HG02610 (cell line): ENCODE data around the gene LASP1.

Source experiments
- ATAC-seq: cut with Tn5 transposase; IDR thresholded peaks from one replicate; pipeline ENCODE4 v1.9.1; 2021; ENCODE audit warnings: mild to moderate bottlenecking, moderate library complexity; ENCODE audit not compliant: unreplicated experiment

The LASP1 gene

DNA sequence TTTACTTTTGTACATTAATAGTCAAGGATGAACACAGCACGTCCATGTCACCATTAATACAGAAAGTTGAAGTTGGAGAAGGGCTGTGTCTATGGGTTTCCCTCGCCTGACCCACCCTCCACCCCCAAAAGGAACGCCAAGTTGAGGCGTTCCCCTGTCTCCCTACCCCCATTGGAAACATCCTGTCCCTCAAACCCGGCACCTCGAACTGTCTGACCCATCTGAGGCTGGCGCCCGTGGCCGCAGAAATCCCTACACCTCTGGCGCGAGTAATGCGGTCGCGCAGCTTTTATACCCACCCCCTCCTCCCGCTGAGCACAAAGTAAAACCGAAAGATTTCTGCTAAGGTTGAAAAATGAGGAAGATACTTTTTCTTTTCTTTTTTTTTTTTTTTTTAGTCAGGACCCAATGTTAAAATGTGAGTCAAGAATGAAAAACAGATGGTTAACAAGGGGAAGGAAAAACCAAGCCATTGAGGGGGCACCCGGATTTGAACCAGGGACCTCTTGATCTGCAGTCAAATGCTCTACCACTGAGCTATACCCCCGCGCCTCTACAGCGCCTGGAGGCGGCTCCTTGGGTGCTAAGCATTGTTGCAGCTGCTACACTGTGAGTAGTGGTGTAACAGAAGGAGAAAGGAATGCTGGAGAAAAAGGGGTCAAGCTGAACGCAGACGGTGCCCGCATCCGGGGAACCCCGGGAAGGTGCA is 887 bp upstream of the LASP1 start:
- peak; percentile 34 for ATAC-seq

DNA sequence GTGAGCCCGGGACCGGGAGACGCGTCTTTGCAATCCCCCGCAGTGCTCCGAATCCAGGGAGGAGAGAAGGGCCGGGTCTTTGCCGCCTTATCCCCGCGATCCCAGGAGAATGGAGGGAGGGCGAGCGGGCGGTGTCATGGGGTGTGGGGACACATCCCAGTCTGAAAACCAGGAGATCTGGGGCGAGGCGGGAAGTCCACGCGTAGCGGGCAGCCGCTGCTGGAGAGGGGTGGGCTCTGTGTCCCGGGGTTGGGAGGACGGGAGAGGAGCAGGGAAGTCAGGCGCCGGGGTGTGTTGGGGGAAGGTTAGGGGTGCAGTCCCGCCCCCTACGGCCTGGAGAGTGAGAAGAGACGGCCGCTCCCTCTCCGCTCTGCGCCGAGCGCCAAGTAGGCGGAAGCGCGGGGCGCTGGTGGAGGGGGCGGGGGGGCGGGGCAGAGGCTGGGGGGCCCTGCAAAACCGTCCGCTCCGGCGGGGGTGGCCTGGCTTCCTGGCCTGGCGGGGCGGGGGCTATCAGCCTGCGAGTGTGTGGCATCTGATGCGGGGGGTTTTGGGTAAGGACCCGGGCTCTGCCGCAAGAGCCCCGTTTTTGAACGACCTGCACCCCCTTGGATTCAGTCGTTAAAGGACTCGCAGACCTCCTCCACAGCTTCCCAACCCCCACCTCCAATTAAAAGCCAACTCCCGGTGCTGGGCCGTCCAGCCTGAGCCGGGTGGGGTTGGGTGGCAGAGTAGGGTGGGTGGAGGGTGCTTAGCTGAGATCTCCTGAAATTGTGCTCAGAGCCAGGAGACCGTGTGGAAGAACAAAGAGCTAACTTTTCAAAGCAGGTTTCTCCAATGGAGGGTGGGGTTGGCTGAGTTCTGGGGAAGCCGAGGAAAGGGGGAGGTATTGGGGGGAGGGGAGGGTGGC is 654 bp downstream of the LASP1 start:
- no peak for ATAC-seq

DNA sequence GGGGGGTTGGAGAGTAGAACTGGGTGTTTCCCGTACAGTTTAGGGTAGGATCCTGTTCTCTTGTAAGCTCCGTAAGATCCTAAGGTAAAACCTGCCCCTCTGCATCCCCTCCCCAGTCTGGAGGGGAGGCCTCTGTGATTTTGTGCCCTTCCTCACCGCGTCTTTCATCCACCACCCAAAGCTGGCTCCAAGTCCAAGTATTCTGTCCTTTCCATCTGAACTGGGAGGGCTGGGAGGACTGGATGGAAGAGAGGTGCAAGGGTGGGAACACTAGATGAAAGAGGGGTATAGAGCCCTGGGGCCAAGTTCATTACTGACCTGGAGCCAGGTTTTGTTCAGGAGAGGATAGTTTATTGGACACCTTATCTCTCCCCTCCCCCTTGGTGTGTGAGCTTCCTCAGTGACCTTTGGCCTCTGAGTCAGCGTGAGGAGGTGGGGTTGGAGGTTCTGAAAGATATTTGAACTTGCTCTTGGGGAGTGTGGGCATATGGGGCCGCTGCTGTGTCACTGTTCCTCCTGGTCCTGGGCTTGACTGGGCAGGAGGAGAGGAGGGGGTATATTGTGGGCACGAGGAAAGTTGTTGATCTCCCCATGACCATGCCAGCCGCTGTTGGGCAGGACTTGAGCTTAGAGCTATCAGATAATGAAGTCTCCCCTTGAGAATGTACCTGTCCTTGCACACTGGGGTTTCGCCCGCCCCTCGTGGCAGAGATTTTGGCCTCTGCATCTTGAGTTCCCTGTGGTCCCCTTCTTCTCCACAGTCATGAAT is 1.6 kb downstream of the LASP1 start:
- ATAC-seq: no peak

DNA sequence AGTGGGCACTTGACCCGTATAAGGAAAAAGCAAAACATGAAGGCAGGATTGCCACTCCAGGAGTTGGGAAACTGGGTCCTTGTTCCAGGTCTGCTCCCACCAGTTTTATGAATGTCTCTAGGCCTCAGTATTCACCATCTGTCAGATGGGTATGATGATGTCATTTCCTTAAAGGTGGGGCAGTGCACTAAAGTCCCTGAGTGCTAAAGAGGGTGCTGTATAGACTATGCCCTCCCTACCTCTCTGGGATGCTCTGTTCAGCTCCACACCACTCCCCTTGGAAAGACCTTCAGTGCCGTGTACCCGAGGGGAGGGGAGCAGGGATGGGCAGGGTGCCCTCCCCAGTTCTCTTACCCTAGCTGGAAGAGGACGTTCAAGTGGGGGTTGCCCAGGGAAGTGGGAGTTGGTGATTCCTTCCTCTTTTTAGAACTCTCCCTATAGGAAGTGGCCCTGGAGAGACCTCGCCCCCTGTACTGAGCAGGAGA is 2.2 kb downstream of the LASP1 start:
- no peak for ATAC-seq

DNA sequence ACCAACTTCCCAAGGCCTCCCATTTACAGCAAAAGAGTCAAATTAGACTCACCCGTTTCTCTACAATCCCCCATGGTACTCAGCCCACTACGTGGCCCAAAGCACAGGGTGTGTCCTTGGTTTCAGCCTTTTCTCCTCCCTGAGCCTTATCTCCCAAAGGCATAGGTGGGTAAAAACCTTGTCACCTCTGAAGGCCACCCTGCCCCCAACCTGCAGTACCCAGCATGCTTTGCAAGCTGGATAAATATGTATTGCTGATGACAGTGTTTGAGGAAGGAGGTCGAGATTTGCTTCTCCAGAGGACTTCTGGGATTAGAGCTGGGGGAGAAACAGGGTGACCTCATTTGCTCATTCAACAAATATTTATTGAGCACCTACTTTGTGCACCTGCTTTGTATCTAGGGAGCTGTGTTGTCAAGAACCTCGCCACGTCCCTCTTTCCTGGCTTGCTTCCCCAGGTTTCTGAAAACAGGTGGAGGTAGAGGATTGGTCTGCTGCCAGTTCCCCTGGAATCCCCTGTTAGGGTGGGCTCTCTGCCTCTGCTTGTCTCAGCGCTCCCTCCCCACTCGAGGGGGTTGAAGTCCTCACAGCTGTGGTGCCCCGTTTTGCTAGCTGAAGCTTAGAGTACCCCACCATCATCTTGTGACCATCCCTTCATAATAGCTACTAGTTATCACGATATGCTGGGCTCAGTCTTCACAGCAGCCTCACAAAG is 3.0 kb downstream of the LASP1 start:
- ATAC-seq: no peak

DNA sequence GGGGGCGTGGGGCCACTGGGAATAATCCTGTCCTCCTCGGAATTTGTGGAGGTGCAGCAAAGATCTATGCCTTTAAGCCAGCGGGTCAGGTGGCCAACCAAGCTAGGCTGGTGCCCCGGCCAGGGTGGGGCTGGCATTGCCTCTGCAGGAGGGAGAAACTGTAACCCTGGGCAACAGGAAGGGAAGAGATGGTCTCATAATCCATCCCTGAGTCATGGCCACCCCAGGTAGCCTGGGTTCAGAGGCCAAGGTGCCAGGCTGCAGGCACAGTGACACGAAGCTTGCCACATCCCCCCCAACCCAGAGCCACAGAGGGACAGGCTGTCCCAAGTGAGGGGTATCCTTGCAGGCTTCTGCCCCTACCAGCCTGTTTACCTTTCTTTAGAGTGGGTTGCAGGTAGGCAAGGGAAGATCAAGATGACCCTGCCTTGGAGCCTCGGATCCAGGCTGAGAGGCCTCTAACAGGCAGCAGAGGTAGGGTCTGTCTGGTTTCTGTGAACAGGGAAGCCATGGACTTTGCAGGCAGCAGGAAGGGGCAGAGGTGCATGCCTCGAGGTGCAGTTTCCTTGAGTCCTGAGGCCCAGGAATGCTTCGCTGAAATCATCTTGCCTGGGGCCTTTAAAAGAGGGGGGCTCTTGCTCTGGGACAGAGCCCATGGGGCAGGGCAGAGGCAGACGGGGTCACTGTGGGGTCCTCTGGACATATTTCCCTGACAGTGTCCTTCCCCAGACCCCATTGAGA is 4.0 kb downstream of the LASP1 start:
- no peak for ATAC-seq

DNA sequence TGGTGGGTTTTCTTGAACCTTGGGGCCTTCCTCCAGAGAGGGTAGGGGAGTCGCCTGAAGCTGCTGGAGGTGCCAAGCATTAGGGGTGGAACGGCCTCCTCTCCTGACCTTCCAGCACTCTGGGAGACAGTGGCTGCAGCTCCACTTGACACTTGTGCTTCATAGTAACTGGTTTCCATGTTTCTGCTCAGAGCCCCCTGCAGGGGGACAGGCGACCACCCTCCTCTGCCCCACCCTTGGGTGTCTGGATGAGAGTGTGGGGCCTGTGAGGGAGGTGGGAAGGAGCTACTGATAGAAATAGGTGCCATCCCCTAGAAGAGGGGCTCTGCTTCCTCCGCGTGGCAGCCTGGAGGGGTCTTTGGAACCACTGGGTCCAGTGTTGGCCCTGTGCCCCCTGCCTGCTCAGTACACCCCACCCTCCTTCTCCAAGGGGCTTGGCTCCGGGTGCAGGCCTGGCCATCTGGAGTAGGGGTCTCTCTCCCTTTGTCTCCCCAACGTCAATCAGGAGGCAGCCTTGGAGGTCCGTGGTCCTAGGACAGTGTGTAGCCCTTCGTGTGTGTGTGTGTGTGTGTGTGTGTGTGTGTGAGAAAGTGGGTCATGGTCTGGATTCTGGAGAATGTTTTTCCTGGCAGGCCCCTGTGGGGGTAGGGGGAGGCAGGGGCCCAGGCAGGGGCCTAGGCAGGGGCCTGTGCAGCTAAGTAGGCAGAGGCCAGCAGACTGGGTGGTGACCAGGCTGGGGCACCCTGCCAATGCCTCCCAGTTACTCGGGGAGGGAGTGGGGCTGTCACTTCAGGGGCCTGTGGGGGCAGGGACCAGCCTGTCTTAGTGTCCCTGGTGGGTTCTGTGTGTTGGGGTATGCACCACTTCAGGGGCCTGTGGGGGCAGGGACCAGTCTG is 4.9 kb downstream of the LASP1 start:
- ATAC-seq: no peak

DNA sequence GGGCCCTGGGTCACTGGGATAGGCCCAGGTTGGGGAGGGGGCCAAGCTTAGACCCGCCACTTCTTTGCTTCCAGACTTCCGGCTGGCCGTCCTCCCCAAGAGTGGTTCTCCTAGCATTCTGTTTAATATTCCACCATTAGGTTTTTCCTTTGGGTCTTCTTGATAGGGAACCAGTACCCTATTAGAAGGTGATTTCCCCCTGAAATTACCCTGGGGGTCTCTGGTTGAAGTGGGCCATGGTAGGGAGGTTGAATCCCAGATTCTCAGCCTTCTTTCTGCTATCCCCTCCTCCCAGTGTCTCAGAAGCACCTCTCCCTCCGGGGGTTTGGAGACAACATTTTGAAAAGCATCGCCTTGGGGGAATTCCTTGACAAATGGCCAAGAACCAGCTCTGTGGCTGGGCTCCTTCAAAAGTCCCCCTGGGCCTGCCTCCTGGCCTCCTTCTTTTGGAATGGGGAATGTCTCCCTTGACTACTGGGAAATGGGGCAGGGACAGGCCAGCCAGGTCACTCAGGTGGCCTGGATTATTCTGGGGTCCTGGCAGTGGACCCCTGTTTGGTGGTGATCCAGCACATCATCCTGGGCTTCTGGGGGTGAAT is 5.7 kb downstream of the LASP1 start:
- ATAC-seq: no peak

DNA sequence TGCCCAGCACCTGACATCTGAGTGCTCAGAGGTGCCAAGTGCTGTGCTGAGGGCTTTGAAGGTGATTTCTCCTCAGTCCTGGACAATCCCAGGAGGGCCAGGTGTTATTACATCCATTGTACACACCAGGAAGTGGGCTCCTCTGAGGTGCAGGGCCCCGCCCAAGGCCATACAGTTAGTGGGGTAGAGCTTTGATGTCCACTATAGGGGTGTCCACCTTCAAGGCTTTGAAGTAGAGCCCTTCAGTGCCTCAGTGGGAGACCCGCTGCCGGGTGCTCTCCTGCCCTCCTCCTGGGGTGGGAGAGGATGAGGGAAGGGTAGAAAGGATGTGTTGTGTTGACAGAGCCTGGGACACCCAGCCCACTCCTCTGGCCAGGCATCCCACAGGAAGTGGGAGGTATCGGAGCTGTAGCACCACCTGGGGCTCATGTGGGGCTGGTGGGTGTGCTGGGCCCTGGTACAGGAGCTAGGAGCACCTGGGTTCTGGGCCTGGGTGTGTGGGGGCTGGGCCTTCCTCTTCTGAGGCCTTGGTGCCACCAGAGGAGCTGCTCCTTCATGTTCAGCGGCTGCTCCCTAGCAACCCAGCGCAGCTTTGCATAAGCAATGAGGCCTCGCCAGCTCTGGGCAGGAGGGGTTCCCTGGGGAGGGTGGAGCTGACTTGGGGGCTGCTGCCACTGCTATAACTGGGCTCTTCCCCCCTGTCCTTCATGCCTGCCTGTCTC is 7.4 kb downstream of the LASP1 start:
- ATAC-seq: no peak

DNA sequence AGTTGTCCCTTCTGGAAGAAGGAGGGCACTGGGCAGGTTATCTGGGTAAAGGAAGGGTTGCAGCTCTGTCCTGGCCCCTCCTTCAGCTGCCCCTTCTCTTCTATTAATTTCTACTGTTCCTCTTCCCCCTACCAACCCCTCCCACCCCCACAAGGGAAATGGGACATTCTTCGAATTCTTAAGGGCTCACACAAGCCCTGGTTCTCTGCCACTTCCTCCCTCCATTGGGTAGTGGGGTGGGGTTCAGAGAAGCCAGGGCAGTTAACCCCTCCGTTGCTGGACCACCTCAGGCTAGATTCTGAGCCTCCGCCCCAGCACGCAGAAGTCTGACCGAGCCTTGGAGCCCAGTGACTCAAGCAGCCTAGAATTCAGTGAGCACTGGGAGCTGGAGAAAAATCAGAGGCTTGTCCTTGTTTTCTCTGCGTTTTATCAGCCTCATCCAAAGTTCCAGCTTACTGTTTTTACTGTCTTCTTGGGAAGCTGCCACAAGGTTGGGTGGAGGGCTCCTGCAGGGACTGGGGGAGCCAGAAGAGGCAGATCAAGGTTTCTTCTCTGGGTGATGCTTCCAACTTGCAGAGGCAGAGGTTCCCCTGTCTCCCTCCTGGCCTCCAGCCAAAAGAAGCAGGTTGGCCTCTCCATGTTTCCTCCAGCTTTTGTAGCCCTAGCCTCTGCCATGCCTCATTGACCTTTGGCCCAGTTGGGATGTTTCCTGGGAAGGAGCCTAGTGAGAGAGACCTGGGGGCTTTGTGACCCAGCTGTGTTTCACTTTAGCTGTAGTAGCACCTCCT is 10.2 kb downstream of the LASP1 start:
- no peak for ATAC-seq

DNA sequence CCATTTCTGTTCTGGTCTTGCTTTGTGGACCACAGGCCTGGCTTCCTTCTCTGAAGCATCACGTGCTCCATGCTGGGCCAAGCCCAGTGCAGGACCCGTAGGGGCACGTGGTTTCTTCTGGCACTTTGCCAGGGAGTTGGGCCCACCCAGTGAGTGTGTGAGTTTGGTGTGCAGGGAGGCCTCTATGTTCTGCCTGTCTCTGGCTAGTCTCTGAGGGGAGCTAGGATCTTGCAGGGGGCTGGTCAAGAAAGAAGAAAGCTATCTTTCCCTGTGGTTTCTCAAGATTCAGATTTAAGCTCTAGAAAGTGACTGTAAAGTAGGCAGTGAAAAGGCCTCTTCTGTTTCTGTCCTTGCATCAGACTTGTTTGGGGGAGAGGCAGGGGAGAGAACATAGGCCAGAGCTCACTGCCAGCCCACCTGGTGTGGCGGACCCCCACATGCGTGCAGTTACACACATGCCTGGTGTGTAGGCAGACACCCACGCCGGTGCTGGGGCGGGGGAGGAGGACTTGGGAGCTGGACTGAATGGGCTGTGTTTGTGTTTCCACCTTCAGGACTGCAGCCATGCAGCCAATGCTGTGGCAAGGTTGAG is 11.8 kb downstream of the LASP1 start:
- ATAC-seq: no peak

DNA sequence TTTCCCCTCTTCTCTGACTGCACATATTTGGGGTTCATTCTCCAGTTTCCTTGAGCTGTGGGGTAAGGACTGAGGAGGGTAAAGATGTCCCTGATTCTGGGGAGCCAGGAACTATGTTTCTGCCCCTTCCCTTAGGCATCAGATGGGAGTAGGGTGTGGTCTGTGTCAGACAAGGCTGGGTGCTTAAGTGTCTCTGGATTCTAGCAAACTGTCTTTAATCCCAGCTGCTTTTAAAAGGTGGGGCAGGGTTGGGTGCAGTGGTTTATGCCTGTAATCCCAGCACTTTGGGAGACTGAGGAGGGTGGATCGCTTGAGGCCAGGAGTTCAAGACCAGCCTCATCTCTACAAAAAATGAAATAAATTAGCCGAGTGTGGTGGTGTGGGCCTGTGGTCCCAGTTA is 13.0 kb downstream of the LASP1 start:
- ATAC-seq: no peak

DNA sequence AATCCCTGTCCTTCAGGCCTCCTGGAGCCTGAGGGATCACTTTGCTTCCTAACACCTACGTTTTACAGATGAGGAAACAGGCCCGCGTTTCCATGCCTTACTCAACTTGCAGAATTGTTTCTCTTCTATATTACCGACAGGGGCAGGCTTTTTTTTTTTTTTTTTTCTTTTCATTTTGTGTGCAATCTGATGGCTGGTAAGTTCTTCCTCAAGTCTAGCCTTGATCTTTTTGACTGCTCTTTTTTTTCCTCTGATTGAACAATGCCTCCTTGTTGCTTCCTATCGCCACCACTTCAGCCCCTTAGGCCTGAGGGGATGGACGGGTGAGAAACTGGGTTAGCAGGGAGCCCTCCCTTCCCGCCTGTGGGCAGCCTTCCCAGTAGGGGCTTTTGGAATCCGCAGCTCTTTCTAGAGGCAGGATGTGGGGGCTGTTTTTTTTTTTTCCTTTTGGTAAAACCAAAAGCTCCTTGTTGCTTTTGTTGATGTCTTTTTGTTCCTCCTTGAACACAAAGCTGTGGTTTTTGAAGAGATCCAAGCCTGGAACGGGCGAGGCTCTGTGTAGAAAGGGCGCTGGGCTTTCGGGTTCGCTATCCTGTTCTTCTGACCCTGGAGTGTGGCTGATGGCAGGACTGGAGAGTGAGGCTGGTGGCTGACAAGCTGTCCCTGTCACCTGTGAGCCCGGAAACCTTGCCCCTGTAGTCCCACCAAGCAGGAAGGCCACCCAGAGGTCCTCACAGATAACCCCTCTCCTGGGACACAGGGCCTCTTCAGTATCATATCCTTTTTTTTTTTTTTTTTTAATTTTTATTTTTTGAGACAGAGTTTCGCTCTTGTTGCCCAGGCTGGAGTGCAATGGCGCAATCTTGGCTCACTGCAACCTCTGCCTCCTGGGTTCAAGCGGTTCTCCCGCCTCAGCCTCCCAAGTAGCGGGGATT is 14.0 kb downstream of the LASP1 start:
- ATAC-seq: no peak

DNA sequence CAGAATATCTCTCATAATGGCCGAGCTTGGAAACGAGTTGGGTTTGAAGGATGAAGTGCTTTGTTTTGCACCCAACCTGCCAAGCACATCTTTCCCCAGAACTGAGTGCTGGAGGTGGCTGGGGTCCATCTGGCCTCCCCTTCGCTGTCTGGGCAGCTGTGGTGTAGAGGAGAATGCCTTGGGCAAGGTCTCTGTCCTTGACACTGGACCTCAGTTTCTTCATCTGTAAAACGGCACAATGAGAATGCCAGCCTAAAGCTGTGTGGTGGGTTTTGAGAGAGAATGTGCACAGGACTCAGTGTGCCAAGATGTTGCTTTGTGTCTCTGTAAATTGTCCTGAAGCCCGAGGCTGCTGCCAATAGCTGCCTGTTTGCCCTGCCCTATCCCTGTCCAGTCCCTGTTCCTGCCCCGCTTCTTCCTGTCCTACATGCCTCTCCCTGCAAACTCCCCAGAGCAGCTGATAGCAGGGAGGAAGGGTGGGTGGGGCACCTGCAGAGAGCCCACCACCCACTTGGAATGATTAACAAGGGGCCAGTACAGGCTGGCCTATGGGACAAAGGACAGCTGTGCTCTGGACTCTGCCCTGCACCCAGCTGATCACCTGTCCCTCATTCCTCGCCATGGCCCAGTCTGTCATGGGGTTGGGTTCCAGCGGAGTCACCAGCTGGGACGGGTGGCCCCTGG is 15.3 kb downstream of the LASP1 start:
- ATAC-seq: no peak
